ENCODE measurements around the gene GNPTG.

The GNPTG gene

DNA sequence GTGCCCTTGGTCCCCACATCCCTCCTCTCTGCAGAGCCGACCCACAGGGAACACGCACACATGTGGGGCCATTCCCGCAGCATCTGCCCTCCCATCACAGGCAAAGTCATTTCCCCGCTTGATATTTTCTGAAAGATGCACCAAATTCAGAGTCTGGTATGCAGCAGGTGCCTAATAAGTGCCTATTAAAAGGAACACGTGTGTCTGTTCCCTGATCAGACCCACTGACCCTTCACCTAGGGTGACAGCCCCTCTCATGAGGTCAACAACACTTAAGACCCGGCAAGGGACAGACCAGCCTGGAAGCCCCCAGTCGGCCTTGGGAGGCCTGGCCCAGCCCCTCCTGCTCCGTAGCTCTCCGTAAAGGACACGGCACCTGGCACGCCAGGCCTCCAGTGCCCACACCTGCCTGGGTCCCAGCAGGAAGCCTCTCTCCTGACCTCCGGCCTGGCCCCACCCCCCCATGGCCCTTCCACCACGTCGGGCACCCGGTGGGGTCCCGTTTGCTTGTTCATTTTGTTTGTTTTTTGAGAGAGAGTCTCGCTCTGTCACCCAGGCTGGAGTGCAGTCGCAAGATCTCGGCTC lies 42.7 kb downstream of the GNPTG start:
- H3K14ac ChIP-seq (ENCODE audit: low read length), result no peak overlapping the region
- H3K4me3 ChIP-seq (ENCODE audit: low read depth, low read length), result no peak overlapping the region
- H2BK5ac ChIP-seq (ENCODE audit: low read depth, low read length, poor library complexity), result no peak overlapping the region
- WGBS (ENCODE audit: extremely low coverage, insufficient coverage, insufficient read length), result no CpG with 5 or more reads among the region's 19 CpGs
- no peak overlapping the region for H3K9ac ChIP-seq (ENCODE audit: low read length)
- H2AK5ac ChIP-seq (ENCODE audit: low read length), result no peak overlapping the region
- no peak overlapping the region for H2BK12ac ChIP-seq (ENCODE audit: low read length)
- no peak overlapping the region for H3K27ac ChIP-seq (ENCODE audit: low read depth, low read length)
- no peak overlapping the region for H4K91ac ChIP-seq (ENCODE audit: low read depth, low read length)
- no peak overlapping the region for H3K4me2 ChIP-seq (ENCODE audit: low read length)
- H2AFZ ChIP-seq (ENCODE audit: insufficient read depth, low read length, poor library complexity), result no peak overlapping the region
- no peaks in the 10 kb centered on the region for H3K79me2 ChIP-seq (ENCODE audit: control insufficient read depth, insufficient read depth, low read length, poor library complexity)
- H4K12ac ChIP-seq (ENCODE audit: low read depth, low read length), result no peak overlapping the region
- no peak overlapping the region for H4K8ac ChIP-seq (ENCODE audit: low read depth, low read length)
- H3K18ac ChIP-seq (ENCODE audit: low read length), result no peak overlapping the region
- no peak overlapping the region for H3K23ac ChIP-seq (ENCODE audit: low read length)
- H2BK120ac ChIP-seq (ENCODE audit: insufficient read depth, low read length, poor library complexity), result no peak overlapping the region
- no peak overlapping the region for H3K4ac ChIP-seq (ENCODE audit: low read depth, low read length)
- H3K79me1 ChIP-seq (ENCODE audit: low read length), result no peaks in the 10 kb centered on the region
- peaks cover 1% of the 10 kb centered on the region for H3K9me3 ChIP-seq (ENCODE audit: insufficient read depth, low read depth, low read length)
- no peaks in the 10 kb centered on the region for H3K4me1 ChIP-seq (ENCODE audit: control insufficient read depth in 1 of 2, insufficient read depth in 2 of 2, low read length in 2 of 2)
- no peak for DNase-seq
- peaks cover 38 to 41% of the 10 kb centered on the region in 2 experiments for H3K36me3 ChIP-seq (ENCODE audit: control insufficient read depth in 1 of 2, insufficient read depth in 2 of 2, low read length in 2 of 2)
- no peaks in the 10 kb centered on the region for H3K27me3 ChIP-seq (ENCODE audit: insufficient read depth, low read length)

DNA sequence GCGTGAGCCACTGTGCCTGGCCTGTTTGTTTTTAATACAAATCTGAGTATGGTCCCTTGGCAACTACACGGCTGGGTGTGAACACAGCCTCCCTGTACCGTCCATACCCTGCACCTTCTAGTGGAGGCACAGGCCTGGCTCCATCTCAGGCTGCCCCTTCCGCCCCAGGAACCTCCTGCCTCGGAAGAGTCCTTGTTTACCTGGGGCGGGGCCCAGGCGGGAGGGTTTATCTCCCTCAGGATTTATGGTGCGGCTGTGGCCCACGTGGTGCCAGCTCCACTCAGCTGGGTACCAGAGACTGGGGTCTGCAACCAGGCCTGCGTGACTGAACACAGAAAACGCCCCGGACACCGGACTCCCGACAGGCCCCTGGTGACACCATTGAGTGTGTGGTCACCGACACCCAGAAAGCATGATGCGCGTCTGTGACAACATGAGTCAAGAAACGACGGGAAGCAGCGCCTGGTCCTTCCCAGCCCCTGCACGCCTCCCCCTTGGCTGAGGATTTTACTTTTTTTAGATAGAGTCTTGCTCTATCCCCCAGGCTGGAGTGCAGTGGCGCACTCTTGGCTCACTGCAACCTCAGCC lies 43.8 kb downstream of the GNPTG start:
- no CpG with 5 or more reads among the region's 22 CpGs for WGBS (ENCODE audit: extremely low coverage, insufficient coverage, insufficient read length)

DNA sequence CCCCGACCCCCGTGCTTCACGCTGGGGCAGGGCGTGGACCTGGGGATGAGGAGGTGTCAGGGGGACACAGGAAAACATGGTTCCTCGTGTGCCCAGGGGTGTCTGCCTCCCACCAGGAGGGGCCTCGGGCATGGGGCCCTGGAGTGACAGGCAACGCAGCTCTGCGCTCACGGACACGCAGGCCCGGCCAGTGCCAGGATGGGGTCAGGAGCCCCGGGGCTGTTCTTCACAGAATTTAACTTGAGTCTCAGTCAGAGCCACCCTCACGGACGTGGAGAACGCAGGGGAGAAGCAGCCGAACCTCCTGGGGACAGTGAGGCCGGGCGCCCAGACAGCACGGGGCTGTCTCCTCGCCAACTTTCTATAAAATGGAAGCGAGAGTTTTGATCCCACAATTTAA lies 46.0 kb downstream of the GNPTG start:
- H2AK5ac ChIP-seq (ENCODE audit: low read length), result no peak overlapping the region
- H3K79me2 ChIP-seq (ENCODE audit: control insufficient read depth, insufficient read depth, low read length, poor library complexity), result no peaks in the 10 kb centered on the region
- no peaks in the 10 kb centered on the region for H3K27me3 ChIP-seq (ENCODE audit: insufficient read depth, low read length)
- H3K18ac ChIP-seq (ENCODE audit: low read length), result no peak overlapping the region
- H3K9me3 ChIP-seq (ENCODE audit: insufficient read depth, low read depth, low read length), result peaks cover 1% of the 10 kb centered on the region
- H3K79me1 ChIP-seq (ENCODE audit: low read length), result no peaks in the 10 kb centered on the region
- no peak overlapping the region for H2BK5ac ChIP-seq (ENCODE audit: low read depth, low read length, poor library complexity)
- H2BK120ac ChIP-seq (ENCODE audit: insufficient read depth, low read length, poor library complexity), result no peak overlapping the region
- H4K8ac ChIP-seq (ENCODE audit: low read depth, low read length), result no peak overlapping the region
- H3K9ac ChIP-seq (ENCODE audit: low read length), result no peak overlapping the region
- peaks cover 37 to 42% of the 10 kb centered on the region in 2 experiments for H3K36me3 ChIP-seq (ENCODE audit: control insufficient read depth in 1 of 2, insufficient read depth in 2 of 2, low read length in 2 of 2)
- H2BK12ac ChIP-seq (ENCODE audit: low read length), result no peak overlapping the region
- no peak overlapping the region for H3K4me3 ChIP-seq (ENCODE audit: low read depth, low read length)
- no peak overlapping the region for H4K12ac ChIP-seq (ENCODE audit: low read depth, low read length)
- no peak overlapping the region for H4K91ac ChIP-seq (ENCODE audit: low read depth, low read length)
- H2AFZ ChIP-seq (ENCODE audit: insufficient read depth, low read length, poor library complexity), result no peak overlapping the region
- no peak overlapping the region for H3K4ac ChIP-seq (ENCODE audit: low read depth, low read length)
- no peak overlapping the region for H3K14ac ChIP-seq (ENCODE audit: low read length)
- no peaks in the 10 kb centered on the region for H3K4me1 ChIP-seq (ENCODE audit: control insufficient read depth in 1 of 2, insufficient read depth in 2 of 2, low read length in 2 of 2)
- H3K4me2 ChIP-seq (ENCODE audit: low read length), result no peak overlapping the region
- DNase-seq, result no peak
- H3K27ac ChIP-seq (ENCODE audit: low read depth, low read length), result no peak overlapping the region
- H3K23ac ChIP-seq (ENCODE audit: low read length), result no peak overlapping the region
- no CpG with 5 or more reads among the region's 21 CpGs for WGBS (ENCODE audit: extremely low coverage, insufficient coverage, insufficient read length)

More for the DNA sequence above, 43.8 kb downstream of the GNPTG start:
- no peak overlapping the region for H3K4me3 ChIP-seq (ENCODE audit: low read depth, low read length)
- no peaks in the 10 kb centered on the region for H3K27me3 ChIP-seq (ENCODE audit: insufficient read depth, low read length)
- H4K91ac ChIP-seq (ENCODE audit: low read depth, low read length), result no peak overlapping the region
- H3K9ac ChIP-seq (ENCODE audit: low read length), result no peak overlapping the region
- H2BK12ac ChIP-seq (ENCODE audit: low read length), result no peak overlapping the region
- DNase-seq, result no peak
- peaks cover 1% of the 10 kb centered on the region for H3K9me3 ChIP-seq (ENCODE audit: insufficient read depth, low read depth, low read length)
- H3K14ac ChIP-seq (ENCODE audit: low read length), result no peak overlapping the region
- H2AK5ac ChIP-seq (ENCODE audit: low read length), result no peak overlapping the region
- no peak overlapping the region for H4K12ac ChIP-seq (ENCODE audit: low read depth, low read length)
- no peak overlapping the region for H3K18ac ChIP-seq (ENCODE audit: low read length)
- H3K79me2 ChIP-seq (ENCODE audit: control insufficient read depth, insufficient read depth, low read length, poor library complexity), result no peaks in the 10 kb centered on the region
- H3K27ac ChIP-seq (ENCODE audit: low read depth, low read length), result no peak overlapping the region
- no peaks in the 10 kb centered on the region for H3K79me1 ChIP-seq (ENCODE audit: low read length)
- no peak overlapping the region for H4K8ac ChIP-seq (ENCODE audit: low read depth, low read length)
- peaks cover 36 to 38% of the 10 kb centered on the region in 2 experiments for H3K36me3 ChIP-seq (ENCODE audit: control insufficient read depth in 1 of 2, insufficient read depth in 2 of 2, low read length in 2 of 2)
- no peaks in the 10 kb centered on the region for H3K4me1 ChIP-seq (ENCODE audit: control insufficient read depth in 1 of 2, insufficient read depth in 2 of 2, low read length in 2 of 2)
- H2AFZ ChIP-seq (ENCODE audit: insufficient read depth, low read length, poor library complexity), result no peak overlapping the region
- H3K23ac ChIP-seq (ENCODE audit: low read length), result no peak overlapping the region
- no peak overlapping the region for H3K4me2 ChIP-seq (ENCODE audit: low read length)
- H3K4ac ChIP-seq (ENCODE audit: low read depth, low read length), result no peak overlapping the region
- no peak overlapping the region for H2BK5ac ChIP-seq (ENCODE audit: low read depth, low read length, poor library complexity)
- H2BK120ac ChIP-seq (ENCODE audit: insufficient read depth, low read length, poor library complexity), result no peak overlapping the region

DNA sequence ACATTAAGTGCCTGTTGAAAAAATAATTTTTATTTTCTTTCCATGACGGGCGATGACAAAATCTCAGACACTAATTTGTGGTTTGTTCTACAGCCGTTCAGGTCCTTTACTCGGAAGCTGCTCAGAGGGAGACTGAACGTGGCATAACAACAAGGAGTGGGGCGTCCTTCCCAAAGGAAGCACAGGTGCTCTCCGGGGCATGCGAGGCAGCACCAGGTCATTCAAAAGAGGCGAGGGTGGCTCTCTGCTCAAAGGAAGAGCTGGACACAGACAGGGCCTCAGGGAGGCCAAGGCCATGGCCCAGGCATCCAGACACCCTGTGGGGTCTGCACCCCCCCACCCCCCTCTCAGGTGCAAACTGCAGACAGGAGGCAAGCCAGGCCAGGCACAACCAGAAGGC lies 46.6 kb downstream of the GNPTG start:
- Histone ChIP-seq H3K9me3 (ENCODE audit: insufficient read depth, low read depth, low read length) (peaks cover 1% of the 10 kb centered on the region), H2BK5ac (ENCODE audit: low read depth, low read length, poor library complexity) (no peak overlapping the region), H4K12ac (ENCODE audit: low read depth, low read length) (no peak overlapping the region), H2AK5ac (ENCODE audit: low read length) (no peak overlapping the region), H2BK120ac (ENCODE audit: insufficient read depth, low read length, poor library complexity) (no peak overlapping the region), H3K23ac (ENCODE audit: low read length) (no peak overlapping the region), H2BK12ac (ENCODE audit: low read length) (no peak overlapping the region), H4K91ac (ENCODE audit: low read depth, low read length) (no peak overlapping the region), H3K14ac (ENCODE audit: low read length) (no peak overlapping the region), H3K27ac (ENCODE audit: low read depth, low read length) (no peak overlapping the region), H3K79me2 (ENCODE audit: control insufficient read depth, insufficient read depth, low read length, poor library complexity) (no peaks in the 10 kb centered on the region), H3K4me2 (ENCODE audit: low read length) (no peak overlapping the region), H3K27me3 (ENCODE audit: insufficient read depth, low read length) (no peaks in the 10 kb centered on the region), H3K36me3 (ENCODE audit: control insufficient read depth in 1 of 2, insufficient read depth in 2 of 2, low read length in 2 of 2) (peaks cover 38 to 39% of the 10 kb centered on the region in 2 experiments), H3K4me3 (ENCODE audit: low read depth, low read length) (no peak overlapping the region), H2AFZ (ENCODE audit: insufficient read depth, low read length, poor library complexity) (no peak overlapping the region), H4K8ac (ENCODE audit: low read depth, low read length) (no peak overlapping the region), H3K4ac (ENCODE audit: low read depth, low read length) (no peak overlapping the region), H3K9ac (ENCODE audit: low read length) (no peak overlapping the region), H3K79me1 (ENCODE audit: low read length) (no peaks in the 10 kb centered on the region), H3K4me1 (ENCODE audit: control insufficient read depth in 1 of 2, insufficient read depth in 2 of 2, low read length in 2 of 2) (no peaks in the 10 kb centered on the region), H3K18ac (ENCODE audit: low read length) (no peak overlapping the region)
- DNase-seq, result no peak
- no CpG with 5 or more reads among the region's 9 CpGs for WGBS (ENCODE audit: extremely low coverage, insufficient coverage, insufficient read length)
